SK-N-MC (cell line): ENCODE data around the gene NEDD8.

Experiments used
- EZH2 ChIP-seq: fragments of 200-600 bp; sonication (generic); IDR thresholded peaks from one replicate; pipeline ENCODE4 v1.6.1; 2017; ENCODE audit warnings: antibody characterized with exemption
- FOXP2 ChIP-seq: optimal IDR thresholded peaks from 2 replicates; pipeline ENCODE3; 2011; ENCODE audit warnings: mild to moderate bottlenecking, moderate library complexity; ENCODE audit not compliant: insufficient read depth; ENCODE audit errors: extremely low read length, control extremely low read depth
- POLR2AphosphoS5 ChIP-seq: IDR thresholded peaks from 2 replicates; pipeline ENCODE4 v1.6.1; 2012; ENCODE audit warnings: mild to moderate bottlenecking, low read depth, low read length, borderline replicate concordance

DNA sequence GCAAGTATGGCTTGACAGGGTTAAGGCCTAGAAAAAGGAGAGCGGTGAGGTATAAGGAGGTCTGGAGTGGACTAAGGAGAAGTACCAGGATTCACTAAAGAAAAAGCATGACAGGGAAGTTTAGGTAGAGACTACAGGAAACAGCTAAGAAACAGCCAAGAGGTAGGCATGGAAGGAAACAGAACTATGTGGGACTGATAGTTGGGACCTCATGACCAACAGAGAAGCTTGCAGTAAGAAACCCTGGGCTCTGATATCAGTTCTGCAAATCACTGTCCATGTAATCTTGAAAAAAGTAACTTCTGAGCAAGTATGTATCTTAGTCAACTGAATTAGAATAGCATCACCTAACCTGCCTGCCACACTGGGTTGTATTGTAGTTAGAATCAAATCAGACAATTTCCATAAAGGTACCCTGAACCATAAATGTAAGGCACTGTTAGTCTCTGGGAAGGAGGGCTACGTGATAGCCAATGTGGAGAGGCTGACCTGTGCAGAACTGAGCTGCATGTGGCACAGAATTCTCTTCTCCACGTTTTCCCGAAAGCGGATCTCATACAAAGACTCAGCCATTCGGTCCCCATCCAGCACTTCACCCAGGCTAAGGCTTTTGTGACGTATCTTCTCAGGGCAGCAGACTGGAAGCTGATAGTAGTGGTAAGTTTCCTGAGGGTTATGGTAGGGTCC, 37.8 kb downstream of the NEDD8 start:
- TF ChIP-seq POLR2AphosphoS5 (no peak), EZH2 (no peak), FOXP2 (no peak)
